GM19452 (cell line): ENCODE results near the gene PTPRR.

Source experiments
- ATAC-seq: cut with Tn5 transposase; IDR thresholded peaks from one replicate; pipeline ENCODE4 v1.9.1; 2021; ENCODE audit not compliant: unreplicated experiment

PTPRR gene

GRCh38 chr12:70919176-70919575 lies 1.4 kb downstream of the PTPRR start:
- no peak for ATAC-seq

DNA sequence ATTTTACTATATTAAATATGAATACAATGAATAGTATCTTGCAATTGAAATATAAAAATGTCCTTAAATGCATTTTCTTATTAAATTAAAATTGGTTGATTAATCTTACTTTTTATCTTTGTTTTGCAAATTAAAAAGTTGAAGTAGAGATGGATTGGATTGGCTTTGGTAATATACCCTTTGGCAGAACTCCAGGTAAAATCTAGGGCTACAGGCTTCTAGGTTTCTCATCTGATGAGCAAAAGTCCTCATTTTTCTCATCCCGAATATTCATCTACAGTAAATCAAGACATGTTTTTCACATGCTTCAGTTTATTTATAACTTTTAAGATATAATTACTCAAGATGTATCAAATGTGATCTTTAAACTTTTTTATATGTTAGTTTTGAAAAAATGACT lies 2.2 kb downstream of the PTPRR start:
- no peak for ATAC-seq

DNA sequence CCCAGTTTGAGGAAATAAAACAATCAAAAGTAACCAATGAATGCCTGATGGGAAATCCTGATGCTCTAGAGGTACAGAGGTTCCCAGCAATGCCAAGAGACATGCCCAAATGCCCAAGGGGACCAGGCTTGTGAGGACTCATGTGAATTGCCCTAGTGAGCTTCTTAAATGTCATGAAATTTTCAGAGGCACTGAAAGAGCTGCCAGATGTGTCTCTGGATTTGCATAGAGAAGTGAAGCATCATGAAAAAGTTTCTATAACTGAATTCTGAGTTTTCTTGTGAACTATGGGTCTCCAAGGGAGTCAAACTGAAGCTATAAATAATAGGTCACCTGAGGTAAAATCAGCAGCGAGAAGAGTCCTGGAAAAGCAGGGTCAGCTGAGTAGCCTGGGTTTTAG lies 9.9 kb downstream of the PTPRR start:
- no peak for ATAC-seq

DNA sequence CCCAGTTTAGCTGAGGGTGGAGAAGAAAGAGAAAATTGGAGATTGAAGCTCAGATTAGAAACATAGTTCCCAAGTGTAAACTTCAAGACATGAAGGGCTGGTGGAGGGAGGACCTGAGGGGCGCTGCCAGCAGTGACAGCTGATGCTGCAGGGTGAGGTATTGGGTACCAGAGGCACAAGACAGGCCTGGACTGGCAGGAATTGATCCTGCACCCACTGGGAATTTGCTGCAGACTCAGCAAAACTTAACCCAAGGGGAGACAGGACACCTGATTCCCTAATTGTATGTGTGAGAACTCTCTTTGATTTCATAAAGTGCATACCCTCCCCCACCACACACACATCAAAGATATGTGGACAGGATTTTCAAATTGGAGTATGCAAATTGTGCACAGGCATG lies 11.6 kb downstream of the PTPRR start:
- ATAC-seq: no peak

DNA sequence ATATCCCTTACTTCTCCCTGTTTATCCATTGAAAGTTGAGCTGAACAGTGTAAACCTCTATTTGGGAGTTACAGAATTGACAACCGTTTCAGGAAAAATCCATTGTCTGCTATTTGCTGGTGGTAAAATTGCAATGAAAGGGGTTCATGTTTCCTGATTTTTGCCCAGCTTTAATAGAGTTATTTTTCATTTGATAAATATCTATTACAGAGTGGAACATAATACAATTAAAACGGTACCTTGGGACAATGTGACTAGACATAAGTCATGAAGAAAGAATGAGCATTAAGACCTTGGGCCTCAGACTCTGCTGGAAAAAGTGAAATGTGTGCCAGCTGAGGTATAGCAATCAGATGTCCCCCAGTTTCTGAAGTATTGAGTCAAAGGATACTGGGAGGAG lies 13.1 kb downstream of the PTPRR start:
- ATAC-seq: no peak

DNA sequence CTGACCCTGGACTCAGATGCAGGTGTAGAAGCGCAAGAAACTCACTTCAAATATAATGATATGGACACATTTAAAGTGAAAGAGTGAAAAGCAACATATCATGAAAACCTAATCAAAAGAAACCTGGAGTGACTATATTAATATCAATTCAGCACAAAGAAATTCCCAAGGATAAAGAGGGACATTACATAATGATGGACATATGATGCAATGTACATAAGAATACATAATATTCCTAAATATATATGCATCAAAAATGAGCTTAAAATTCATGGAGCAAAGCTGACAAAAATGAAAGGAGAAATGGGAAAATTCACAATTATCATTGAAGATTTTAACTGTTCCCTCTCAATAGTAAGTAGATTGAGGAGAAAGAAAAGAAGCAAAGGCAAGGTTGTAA lies 24.6 kb downstream of the PTPRR start:
- no peak for ATAC-seq

DNA sequence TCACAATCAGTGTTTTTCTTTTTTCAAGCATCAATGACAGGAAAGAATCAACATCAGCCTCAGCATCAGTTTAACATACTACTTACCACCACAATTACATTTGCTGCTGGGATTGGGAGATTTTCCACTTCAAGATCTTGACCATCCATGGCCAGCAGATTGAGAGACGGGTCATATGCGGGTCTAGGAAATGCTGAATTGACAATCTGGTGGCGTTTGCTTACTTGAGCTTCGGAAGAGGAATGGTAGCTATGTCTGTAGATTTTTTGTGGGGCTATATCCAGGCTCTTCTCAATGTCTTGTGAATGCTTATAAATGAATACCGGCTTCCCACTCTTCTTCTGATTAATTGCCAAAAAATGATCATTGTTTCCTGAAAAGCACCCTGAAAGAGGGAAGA lies 27.9 kb downstream of the PTPRR start:
- ATAC-seq: no peak

DNA sequence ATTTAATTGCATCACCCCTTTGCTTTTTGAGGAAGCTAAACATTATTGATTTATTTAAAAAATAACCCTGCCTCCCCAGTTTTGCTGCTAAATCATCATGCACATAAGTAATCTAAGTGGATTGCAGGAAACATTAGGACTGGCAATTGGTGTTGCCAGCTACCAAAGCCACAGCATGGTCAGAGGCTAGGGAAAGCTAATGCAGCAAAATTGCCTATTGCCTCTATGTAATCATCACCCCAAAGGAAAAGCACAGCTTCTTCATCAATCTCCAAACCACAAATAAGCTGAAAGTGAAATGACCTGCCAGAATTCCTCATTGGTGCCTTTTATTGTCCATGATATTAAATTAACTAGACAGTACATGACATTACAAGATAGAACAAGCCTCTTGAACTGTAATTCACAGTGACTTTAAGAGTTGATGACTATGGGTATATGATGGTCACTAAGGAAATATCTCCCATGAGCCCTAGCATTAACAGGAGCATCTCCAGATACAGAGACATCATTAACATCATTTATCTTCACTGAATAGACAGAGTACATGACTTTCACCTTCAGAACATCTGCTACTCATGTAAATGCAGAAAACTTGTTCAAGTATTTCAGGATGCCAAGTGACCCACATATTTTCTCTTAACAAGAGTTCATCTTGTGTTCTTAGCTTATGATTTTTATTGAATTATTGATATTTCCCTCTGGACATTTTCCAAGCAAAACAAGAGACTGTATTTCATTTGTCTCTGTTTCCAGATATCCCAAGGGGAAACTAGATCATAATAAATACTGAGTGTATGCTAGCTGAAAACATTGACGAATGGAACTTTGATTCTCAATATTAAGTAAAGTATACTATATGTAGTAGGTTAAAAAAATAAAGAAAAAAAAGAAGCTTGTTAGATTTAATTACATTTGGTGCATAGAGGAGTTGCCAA lies 29.4 kb downstream of the PTPRR start:
- no peak for ATAC-seq

- no peak for ATAC-seq
Observed at GRCh38 chr12:70885956-70886355, 34.6 kb downstream of the PTPRR start.

DNA sequence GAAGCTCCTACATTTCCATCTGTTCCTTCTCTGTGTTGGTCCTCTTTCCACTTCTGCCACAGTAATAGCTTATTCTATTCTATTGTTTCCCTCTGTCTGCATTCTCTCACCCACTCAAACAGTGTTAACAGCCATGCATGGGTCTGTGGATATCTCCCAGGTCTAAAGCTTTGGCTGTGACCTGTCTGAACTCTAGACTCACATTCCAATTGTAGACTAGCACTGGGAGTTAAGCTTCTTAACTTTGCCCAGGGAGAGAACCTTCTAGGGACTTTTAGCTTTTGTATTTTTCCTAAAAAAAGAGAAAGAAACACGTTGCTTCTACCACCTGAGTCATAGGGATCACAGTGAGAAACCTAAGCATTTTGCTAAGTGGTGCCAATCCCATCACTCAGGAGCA lies 36.7 kb downstream of the PTPRR start:
- no peak for ATAC-seq

DNA sequence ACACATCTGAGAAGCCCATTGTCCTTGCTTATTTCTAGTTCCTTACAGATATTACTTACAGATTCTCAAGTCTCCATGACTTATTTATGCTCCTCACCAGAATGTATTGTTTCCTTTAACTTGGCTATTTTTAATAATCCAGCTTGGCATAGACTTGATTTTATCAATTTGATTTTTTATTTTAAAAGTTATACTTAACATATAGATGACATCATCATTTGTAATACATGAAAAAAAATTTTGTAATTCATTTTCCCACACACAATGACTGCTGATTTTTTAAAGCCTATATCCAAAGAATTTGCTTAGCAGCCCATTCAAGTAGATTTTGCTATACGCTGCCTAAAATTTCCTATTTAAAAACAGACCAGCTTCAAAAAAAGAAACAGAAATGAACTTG lies 39.8 kb downstream of the PTPRR start:
- no peak for ATAC-seq

DNA sequence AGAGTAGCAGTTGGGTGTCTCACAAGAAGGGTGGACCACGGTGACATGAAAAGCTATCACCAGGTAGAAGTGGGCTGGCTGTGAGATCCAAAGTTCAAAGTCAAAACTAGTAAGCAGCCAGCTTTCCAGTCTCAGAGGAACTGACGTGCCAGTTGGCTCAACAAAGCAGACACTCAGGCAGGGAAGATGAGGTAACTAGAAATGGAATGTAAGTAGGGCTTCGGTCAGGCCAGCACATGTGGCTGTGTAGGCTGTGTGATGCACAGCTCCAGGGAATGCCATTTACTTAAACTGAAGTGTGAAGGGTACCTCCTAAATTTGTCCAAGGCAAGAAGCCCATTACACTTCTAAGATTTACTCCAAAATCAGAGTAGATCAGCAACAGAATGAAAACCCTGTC lies 43.6 kb downstream of the PTPRR start:
- no peak for ATAC-seq

DNA sequence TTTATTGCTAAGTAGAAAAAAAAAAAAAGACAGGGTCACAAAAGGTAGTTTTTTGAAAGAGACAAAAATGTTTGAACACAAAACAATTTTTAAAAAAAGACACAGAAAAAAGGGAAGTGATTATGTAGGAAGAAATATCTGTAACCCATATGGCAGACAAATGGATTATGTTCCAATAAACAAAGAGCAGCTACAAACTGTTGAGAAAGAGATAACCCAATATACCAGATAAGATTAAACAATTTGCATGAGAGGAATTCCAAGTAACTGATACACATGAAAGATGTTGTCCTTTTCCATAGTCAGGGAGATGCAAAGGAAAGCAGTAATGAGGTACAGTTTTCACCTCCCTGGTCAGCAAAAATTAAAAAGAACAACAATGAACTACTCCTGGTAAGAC lies 44.9 kb downstream of the PTPRR start:
- ATAC-seq: no peak

- ATAC-seq: no peak
Observed at GRCh38 chr12:70854881-70855568, 65.5 kb downstream of the PTPRR start.

DNA sequence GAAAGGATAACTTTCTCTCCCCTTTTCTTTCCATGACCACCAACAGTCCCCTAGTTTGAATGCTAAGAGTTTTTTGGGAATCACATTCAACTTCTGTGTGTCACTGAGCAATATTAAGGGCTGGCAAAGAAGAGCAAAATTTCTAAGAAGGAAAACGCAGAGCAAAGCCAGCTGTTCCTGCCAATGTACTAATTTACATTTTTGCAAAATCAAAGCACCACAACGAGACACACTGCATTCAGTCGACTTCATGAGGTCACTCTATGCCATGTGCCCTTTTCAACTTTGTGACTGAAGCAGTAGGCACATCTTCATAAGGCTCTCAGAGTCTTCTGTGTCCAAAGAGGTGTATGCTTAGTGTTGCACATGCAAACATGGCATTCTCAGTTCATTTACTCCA lies 66.4 kb downstream of the PTPRR start:
- no peak for ATAC-seq

GRCh38 chr12:70853326-70853725 lies 67.2 kb downstream of the PTPRR start:
- no peak for ATAC-seq

DNA sequence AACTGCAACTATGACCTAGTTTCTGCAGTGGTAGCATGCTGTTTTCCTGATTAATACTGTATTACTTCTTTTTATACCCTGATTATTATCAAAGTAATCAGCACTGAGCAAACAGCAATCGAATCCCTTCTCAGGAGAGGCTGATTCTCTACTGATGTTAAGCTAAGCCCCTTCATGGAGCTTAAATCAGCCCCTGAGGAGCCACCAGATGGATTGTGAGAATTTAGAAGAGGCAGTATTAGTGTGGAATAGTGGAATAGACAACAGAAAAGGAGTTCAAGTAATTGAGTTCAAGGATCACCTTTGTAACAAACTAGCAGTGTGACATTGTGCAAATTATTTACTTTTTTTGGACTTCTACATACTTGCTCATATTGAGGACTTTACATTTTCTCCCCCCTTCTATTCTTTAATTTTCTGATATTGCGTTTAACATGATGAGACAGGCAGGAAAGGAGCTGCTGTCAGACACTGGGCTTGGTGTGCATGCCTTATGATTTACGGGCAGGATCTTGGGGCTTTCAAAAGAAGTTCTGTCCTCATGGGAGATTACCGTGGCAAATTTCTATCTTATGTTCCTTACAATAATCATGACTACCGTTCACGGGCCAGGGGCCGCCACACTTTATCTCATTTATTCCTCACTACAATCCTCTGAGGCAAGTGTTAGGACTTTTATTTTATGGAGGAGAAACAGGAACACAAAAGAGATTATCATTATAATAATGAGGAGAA lies 68.0 kb downstream of the PTPRR start:
- ATAC-seq: no peak

DNA sequence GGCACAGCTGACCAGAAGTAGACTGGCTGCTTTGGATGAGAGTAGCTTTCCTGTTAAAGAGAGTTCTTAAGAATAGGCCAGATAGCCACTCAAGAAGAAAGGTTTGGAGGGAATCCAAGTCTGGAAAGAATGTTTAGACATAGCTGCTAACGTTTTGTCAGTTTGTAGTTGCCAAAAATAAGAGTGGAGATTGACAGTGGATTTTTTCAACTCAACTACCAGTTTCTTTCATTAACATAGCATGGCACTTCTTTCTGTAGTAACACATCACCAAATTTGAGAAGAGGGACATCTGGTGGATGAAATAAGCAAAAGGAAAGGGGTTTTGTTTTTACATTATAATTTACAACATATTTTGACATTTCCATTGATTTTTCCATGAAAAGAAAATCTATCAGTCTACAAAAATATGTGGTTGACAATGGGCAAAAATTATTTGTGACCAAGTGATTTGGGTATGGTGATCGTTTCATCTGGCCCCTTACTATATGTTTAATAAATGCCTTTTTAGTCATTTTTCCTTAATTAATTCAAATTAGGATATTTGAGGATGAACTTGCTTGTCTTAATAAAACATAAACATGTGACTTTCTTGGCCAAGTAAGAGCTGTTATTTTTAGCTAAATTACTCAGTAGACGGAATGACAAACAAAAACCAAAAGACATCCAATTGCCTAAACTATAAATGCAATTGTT lies 71.1 kb downstream of the PTPRR start:
- no peak for ATAC-seq

- ATAC-seq: no peak
Observed at GRCh38 chr12:70847871-70848270, 72.7 kb downstream of the PTPRR start.

DNA sequence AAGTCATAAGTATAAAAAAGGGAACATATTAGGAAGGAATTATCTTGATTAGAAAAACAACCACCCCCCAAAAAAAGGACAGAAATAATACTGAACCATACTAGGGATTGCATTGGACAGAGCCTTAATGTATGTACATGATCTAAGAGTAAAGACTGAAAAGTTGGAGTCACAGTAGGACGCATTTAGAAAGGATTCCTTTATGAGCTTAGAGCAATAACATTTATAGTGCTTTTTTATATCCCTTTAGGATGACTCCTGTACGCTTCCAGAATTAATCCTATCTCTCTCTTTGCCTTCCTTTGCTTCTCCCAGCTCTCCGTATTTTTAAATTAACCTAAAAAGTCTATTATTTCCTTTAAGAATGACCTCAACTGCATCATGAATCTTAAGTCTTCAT lies 75.3 kb downstream of the PTPRR start:
- no peak for ATAC-seq

GRCh38 chr12:70843363-70843762 lies 77.2 kb downstream of the PTPRR start:
- no peak for ATAC-seq
